A673 (cell line): ENCODE data around the gene FDX2. TPM values are rescaled to one million over a fixed set of nuclear protein-coding genes. Genes with fewer than 3 reads are reported as not detected.

ENCODE experiments used
- BruUV-seq: library from RNA; stranded (reverse); fragments of 400-500 nt; replicated peaks from 2 replicates; lab custom pipeline; 2021; lab: Mats Ljungman, UMichigan
- CTCF ChIA-PET: fragments of 300-600 bp; sonication (Branson Sonifier 250); formaldehyde crosslinking; loops from one replicate; lab custom pipeline; 2022; ENCODE audit warnings: antibody characterized with exemption; lab: Charles Lee
- POLR2A ChIA-PET: fragments of 300-600 bp; sonication (Branson Sonifier 250); formaldehyde crosslinking; loops from one replicate; lab custom pipeline; 2022; ENCODE audit warnings: antibody characterized with exemption; ENCODE audit not compliant: low non-redundant PET; lab: Charles Lee
- DNase-seq: peaks from one replicate; pipeline ENCODE4 v3.0.0-alpha.2; 2015; ENCODE audit warnings: low spot score
- H3K27ac ChIP-seq: fragments of 200-600 bp; sonication (generic); 2 replicates; pipeline ENCODE4 v1.5.1; 2016; ENCODE audit warnings: mixed run types, low read depth, mild to moderate bottlenecking, mixed read lengths, antibody characterized with exemption, low read length; ENCODE audit not compliant: poor library complexity, severe bottlenecking
- H3K27me3 ChIP-seq: fragments of 200-600 bp; sonication (generic); replicated peaks from 2 replicates; pipeline ENCODE4 v1.6.1; 2017; ENCODE audit warnings: mixed run types, low read depth, mild to moderate bottlenecking, mixed read lengths, antibody characterized with exemption, low read length; ENCODE audit not compliant: insufficient read depth, poor library complexity
- H3K36me3 ChIP-seq: fragments of 200-600 bp; sonication (generic); 2 replicates; pipeline ENCODE4 v1.6.1; 2016; ENCODE audit warnings: mixed run types, mild to moderate bottlenecking, mixed read lengths, antibody characterized with exemption, low read length; ENCODE audit not compliant: insufficient read depth, poor library complexity, severe bottlenecking
- H3K4me1 ChIP-seq: fragments of 200-600 bp; sonication (generic); 2 replicates; pipeline ENCODE4 v1.6.1; 2017; ENCODE audit warnings: mixed run types, mild to moderate bottlenecking, mixed read lengths, antibody characterized with exemption, low read length; ENCODE audit not compliant: insufficient read depth, poor library complexity, severe bottlenecking
- H3K4me3 ChIP-seq: fragments of 200-600 bp; sonication (generic); 2 replicates; pipeline ENCODE4 v1.5.1; 2016; ENCODE audit warnings: low read depth, mixed run types, mild to moderate bottlenecking, mixed read lengths, low read length; ENCODE audit not compliant: poor library complexity, severe bottlenecking
- H3K9me3 ChIP-seq: fragments of 200-600 bp; sonication (generic); 2 replicates; pipeline ENCODE4 v1.6.1; 2016; ENCODE audit warnings: mixed run types, low read depth, mild to moderate bottlenecking, mixed read lengths, antibody characterized with exemption, low read length; ENCODE audit not compliant: poor library complexity, severe bottlenecking
- EZH2 ChIP-seq: fragments of 200-600 bp; sonication (generic); IDR thresholded peaks from 2 replicates; pipeline ENCODE4 v1.6.1; 2017; ENCODE audit warnings: borderline replicate concordance, low read depth, mild to moderate bottlenecking, mixed read lengths, antibody characterized with exemption, low read length; ENCODE audit not compliant: poor library complexity, severe bottlenecking
- intact Hi-C: fragments of 100-400 bp; cut with micrococcal nuclease; formaldehyde crosslinking; loops from one replicate; pipeline ENCODE4 v1.10.0; 2022; ENCODE audit not compliant: unreplicated experiment
- total RNA-seq: library from RNA; stranded (reverse); gene quantifications from 2 replicates; pipeline ENCODE4 v1.2.3, GENCODE V29; 2021
- TF ChIP-seq, protein P1 (sequence below): fragments of 300-800, 200-600 bp; sonication (generic); conservative IDR thresholded peaks from 2 replicates; pipeline ENCODE4 v1.5.1; 2017; ENCODE audit warnings: low read depth, mild to moderate bottlenecking, antibody characterized with exemption, low read length, moderate library complexity, mixed read lengths

Gene FDX2
- total RNA-seq, 1 experiment from 2014 or later = 29.9 TPM

DNA sequence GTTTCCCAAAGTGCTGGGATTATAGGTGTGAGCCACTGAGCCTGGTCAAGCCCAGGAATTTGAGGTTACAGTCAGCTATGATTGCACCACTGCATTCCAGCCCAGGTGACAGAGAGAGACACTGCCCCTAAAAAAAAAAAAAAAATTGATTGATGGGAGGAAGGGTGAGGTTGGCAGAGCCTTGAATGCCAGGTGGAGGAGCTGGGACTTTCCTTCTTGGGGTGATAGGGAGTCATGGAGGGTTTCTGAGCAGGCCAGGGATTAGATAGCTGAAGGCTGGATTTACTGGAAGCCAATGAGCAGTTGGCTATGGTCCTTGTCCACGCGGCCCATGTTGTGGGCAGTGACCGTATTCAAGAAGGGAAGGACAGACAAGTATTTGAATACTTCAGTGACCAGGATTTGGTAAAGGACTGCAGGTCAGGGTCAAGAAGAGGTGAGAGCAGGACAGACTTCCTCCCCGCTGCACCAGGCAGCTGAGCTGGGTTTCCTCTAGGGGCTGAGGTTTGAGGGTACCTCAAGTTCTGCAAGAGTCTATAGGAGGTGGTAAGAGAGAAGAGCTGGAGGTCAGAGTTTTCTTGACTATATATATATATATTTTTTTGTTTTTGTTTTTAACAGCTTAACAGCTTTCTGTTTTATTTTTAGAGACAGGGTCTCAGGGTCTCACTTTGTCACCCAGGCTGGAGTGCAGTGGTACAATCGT, 35.9 kb downstream of the FDX2 start:
- intact Hi-C loops = no loop called here
- TF ChIP-seq, protein P1, sequence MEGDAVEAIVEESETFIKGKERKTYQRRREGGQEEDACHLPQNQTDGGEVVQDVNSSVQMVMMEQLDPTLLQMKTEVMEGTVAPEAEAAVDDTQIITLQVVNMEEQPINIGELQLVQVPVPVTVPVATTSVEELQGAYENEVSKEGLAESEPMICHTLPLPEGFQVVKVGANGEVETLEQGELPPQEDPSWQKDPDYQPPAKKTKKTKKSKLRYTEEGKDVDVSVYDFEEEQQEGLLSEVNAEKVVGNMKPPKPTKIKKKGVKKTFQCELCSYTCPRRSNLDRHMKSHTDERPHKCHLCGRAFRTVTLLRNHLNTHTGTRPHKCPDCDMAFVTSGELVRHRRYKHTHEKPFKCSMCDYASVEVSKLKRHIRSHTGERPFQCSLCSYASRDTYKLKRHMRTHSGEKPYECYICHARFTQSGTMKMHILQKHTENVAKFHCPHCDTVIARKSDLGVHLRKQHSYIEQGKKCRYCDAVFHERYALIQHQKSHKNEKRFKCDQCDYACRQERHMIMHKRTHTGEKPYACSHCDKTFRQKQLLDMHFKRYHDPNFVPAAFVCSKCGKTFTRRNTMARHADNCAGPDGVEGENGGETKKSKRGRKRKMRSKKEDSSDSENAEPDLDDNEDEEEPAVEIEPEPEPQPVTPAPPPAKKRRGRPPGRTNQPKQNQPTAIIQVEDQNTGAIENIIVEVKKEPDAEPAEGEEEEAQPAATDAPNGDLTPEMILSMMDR = no peak
- TF ChIP-seq EZH2 = no peak
- no peaks in the 10 kb centered on the region for H3K27me3 ChIP-seq
- CTCF ChIA-PET = interaction anchor here (0.7 to 1.5 kb wide), 2 partner anchors 9 to 60 kb away, joined by 4 read pairs; partner anchors contain the start of gene ICAM1
- no peak overlapping the region for H3K4me3 ChIP-seq
- BruUV-seq = no TSS peak
- H3K9me3 ChIP-seq = no peaks in the 10 kb centered on the region
- POLR2A ChIA-PET = no interaction called here
- H3K27ac ChIP-seq = no peak overlapping the region
- no peaks in the 10 kb centered on the region for H3K36me3 ChIP-seq
- no peak for DNase-seq
- no peaks in the 10 kb centered on the region for H3K4me1 ChIP-seq

DNA sequence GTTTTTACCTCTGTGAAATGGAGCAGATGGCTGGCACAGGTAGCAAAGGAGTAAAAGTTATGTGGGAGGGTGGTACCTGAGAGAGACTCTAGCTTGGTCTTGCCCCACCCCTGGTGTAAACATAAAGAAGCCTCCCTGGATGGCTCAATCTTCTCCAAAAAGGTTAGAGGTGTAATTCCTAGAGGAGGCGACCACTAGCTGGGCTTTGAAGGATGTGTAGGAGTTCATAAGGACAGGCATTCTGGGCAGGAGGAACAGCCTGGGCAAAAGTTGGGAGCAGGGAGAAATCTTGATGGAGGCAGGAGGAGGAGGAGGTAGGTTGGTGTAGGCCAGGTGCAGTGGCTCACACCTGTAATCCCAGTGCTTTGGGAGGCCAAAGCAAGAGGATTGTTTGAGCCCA, 36.9 kb downstream of the FDX2 start:
- Histone ChIP-seq H3K4me3 (no peak overlapping the region), H3K4me1 (no peaks in the 10 kb centered on the region), H3K27me3 (no peaks in the 10 kb centered on the region), H3K9me3 (no peaks in the 10 kb centered on the region), H3K27ac (no peak overlapping the region), H3K36me3 (no peaks in the 10 kb centered on the region)
- POLR2A ChIA-PET = no interaction called here
- TF ChIP-seq EZH2 = no peak
- TF ChIP-seq, protein P1 = no peak
- intact Hi-C loops = no loop called here
- no peak for DNase-seq
- BruUV-seq = no TSS peak
- CTCF ChIA-PET = interaction anchor here (1.5 kb wide), 1 partner anchor 8 kb away, joined by 4 read pairs; the partner anchor contains the start of gene ICAM1

DNA sequence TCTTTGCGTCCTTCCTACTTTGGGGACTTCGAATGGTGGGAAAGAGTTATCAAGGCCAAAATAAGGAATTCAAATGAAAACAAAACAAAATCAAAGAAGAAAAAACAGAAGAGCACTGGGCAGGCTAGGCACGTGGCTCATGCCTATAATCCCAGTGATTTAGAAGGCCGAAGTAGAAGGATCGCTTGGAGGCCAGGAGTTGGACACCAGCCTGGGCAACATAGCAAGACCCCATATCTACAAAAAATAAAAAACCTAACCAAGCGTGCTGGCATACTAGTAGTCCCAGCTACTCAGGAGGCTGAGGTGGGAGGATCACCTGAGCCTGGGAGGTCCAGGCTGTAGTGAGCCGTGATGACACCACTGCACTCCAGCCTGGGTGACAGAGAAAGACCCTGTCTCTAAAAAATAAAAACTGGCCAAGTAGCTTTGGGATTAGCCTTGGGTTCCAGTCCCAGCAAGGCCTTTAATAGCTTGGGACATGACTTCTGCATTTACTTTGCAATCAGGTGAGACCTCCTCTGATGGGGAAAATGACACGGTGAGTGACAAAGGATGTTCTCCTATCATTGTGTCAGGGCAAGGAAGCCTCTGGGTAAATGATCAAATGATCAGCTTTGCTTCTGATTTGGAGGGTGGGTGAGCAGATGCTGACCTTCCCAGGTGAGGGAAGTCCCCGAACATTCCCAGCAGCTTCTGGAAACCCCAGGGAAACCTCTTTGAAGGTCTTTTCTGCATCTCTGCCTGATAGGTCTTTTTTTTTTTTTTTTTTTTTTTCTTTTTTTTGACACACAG, 37.8 kb downstream of the FDX2 start:
- POLR2A ChIA-PET = no interaction called here
- CTCF ChIA-PET = interaction anchor here (1.4 kb wide), 1 partner anchor 111 kb away, joined by 3 read pairs; no protein-coding TSS in a partner anchor
- no peak for TF ChIP-seq EZH2
- TF ChIP-seq, protein P1 = no peak
- BruUV-seq = no TSS peak
- intact Hi-C loops = no loop called here
- H3K4me3 ChIP-seq = no peak overlapping the region
- H3K36me3 ChIP-seq = no peaks in the 10 kb centered on the region
- no peaks in the 10 kb centered on the region for H3K4me1 ChIP-seq
- H3K27ac ChIP-seq = no peak overlapping the region
- no peaks in the 10 kb centered on the region for H3K27me3 ChIP-seq
- H3K9me3 ChIP-seq = no peaks in the 10 kb centered on the region
- DNase-seq = no peak
